NCI-H2107 (cell line): Measurements from ENCODE around the gene RAB40AL.
"Not testable (repeated sequence)": the region's sequence is repeated elsewhere in the genome, so short reads cannot be mapped to it uniquely, and the experiment has no call there.

Experiments used
- DNase-seq: peaks from one replicate; lab custom pipeline; 2025; lab: John Stamatoyannopoulos, UW

RAB40AL gene, protein sequence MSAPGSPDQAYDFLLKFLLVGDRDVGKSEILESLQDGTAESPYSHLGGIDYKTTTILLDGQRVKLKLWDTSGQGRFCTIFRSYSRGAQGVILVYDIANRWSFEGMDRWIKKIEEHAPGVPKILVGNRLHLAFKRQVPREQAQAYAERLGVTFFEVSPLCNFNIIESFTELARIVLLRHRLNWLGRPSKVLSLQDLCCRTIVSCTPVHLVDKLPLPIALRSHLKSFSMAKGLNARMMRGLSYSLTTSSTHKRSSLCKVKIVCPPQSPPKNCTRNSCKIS

DNA sequence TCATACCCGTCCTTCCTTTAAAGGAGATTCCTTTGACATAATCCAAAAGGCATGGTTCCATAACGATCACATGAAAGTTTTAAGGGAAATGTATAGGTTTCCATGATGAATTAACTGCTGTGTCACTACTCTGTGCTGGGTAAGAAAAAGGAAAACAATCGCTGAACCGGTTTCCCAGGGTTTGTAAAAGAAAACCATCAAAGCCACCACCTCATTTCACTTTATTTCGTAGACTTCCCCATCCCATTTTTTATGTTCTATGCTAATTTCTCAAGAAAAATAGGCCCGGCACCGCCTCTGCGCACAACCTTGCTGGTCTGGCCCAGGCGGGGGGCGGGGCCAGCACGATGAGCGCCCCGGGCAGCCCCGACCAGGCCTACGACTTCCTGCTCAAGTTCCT is at the start of gene RAB40AL:
Gene RAB40AL, plus strand, starts transcription at position 301 of the 400 bp plus-strand sequence. Its CDS starts 47 bp downstream, at position 348.
- DNase-seq: not testable (repeated sequence)

GRCh38 chrX:102887687-102888086 is 49.4 kb upstream of the RAB40AL start:
- no peak for DNase-seq

DNA sequence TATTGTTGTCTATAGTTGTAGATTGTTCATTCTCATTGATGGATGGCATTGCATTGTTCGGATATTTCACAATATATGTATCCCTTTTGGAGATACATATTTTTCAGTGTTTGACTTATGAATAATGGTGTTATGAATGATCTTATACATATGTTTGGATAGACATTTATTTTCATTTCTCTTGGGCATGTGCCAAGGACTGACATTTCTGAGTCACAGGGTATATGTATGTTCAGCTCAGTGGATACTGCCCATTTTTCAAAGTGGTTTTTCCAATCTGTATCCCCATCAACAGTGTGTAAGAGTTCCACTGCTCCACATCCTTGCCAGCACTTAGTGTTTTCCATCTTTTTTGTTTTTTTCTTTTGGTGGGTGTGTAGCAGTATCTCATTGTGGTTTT is 45.0 kb upstream of the RAB40AL start:
- DNase-seq: no peak

DNA sequence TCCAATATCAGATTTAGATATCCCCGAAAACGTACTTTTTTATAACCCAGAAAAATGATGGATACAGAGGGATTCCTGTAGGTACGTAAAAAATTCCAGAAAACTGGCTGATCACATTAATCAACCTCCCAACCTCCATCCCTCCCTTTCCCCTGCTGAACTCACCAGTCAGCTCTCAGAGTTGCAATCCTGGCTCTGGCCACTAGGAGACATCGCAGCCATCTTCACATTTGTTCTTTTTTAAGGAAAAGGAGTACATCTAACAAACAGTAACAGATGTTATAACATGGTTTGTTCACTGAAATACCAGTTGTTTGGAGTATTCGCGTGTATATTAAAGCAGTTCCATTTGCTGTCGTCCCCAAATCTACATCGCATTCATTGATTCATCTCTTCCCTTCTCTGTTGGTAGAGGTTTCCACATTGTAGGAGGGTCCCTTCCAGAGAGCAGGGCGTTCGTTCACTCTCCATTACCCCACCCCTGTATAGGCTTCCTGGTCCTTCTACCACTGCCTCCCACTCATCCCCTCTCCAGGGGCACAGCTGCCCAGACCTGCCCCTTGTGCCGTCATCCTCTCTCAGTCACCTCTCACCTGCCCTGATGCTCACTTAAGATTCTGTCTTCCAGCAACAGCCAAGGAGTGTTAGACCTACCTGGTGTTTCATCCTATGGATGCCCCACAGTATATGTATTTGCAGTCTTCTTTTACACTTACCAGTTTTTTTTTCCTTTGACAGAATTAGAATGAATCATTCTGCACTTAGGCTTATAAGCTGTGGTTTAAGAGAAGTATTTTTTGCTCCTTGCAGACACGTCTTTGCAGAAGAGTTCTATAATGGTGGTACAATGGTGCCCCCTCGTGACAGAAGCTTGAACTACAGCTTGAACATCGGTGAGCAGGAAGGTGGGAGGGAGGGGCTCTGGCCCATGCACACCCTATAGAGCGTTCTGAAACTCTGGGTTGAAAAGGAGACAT is 36.8 kb upstream of the RAB40AL start:
- DNase-seq: peak; percentile 19

GRCh38 chrX:102902355-102902754 is 34.7 kb upstream of the RAB40AL start:
- no peak for DNase-seq

GRCh38 chrX:102930990-102931756 is 5.9 kb upstream of the RAB40AL start:
- DNase-seq: no peak

GRCh38 chrX:102934624-102935023 is 2.4 kb upstream of the RAB40AL start:
- peak; percentile 6 for DNase-seq

DNA sequence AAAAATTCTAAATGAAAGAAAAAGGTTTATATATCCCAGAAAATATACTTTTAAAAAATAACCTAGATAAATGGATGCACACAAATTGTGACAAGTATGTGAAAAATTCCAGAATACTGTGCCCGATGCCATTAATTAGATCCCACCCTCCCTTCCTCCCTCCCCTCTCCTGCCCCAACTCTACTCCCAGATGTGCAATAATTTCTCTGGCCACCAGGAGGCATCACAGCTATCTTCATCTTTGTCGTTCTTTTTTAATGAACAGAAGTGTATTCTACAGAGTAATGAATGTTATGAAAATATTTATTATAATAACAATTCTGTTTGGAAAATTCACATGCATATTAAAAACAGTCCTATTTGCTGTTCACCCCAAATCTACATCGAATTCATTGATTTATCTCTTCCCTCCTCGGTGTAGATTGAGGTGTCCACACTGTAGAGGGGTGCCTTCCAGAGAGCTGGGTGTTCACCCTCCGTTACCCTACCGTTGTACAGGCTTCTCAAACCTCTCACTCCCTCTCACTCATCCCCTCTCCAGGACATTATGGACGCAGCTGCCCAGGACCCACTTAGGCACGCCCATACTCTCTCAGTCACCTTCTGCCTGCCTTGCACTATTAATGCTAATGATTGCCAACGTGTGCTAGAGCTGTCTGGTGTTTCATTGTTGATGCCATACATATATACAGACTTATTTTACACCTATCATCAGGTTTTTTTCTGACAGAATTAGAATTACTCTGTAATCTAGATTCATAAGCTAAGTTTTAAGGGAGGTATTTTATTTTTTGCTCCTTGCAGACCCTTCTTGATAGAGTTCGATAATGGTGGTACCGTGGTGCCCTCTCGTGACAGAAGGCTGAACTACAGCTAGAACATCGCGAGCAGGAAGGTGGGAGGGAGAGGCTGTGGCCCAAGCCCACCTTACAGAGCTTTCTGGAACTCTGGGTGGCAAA is 14.1 kb downstream of the RAB40AL start:
- peak; percentile 42 for DNase-seq

DNA sequence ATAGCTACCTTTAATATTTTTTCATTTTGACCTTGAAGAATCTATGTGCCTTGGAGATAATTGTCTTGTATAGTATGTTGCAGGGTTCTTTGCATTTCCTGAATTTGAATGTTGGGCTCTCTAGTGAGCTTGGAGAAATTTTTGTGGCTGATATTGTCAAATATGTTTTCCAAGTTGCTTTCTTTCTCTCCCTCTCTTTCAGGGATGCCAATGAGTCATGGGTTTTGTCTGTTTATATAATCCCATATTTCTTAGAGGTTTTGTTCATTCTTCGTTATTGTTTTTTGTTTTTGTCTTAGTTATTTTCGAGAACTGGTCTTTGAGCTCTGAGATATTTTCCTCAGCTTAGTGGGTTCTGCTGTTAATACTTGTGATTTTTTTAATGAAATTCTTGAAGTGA is 20.7 kb downstream of the RAB40AL start:
- no peak for DNase-seq

GRCh38 chrX:102958794-102959193 is 21.7 kb downstream of the RAB40AL start:
- no peak for DNase-seq

DNA sequence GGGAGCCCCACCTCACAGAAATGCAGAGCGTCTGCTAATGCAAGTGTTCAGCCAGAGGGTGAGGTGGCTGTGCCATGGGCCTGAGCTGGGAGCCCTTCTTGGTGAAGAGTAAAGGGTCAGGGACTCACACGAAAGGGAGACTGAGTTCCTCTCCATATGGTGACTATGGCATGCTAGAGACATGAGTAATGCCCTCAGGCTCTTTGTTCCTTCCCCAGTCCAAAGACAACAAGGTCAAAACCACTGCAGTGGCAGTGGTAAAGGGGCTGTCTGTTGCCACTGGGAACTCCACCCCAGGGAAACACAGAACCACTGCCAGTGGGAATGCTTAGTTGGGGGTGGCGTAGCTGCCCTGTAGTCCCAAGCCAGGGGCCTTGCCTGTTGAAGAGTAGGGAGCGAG is 22.4 kb downstream of the RAB40AL start:
- no peak for DNase-seq

DNA sequence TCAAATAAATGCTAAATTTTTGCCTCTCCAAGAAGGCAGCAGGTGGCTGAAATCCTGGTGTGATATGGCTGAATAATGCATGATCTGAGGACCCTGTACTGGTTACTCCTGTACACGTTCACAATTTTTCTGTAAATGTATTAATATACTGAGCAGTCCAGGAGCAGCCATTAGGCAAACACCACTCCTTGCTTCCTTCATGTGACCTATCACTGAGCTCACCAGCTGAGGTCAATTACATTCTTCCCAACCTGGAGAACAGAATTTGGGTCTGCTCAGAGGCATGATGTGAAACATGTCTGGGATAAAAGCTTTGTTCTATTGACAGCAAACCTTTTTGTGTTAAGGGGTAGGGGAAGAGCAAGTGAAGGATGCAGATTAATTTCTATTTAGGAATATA is 26.9 kb downstream of the RAB40AL start:
- DNase-seq: no peak

DNA sequence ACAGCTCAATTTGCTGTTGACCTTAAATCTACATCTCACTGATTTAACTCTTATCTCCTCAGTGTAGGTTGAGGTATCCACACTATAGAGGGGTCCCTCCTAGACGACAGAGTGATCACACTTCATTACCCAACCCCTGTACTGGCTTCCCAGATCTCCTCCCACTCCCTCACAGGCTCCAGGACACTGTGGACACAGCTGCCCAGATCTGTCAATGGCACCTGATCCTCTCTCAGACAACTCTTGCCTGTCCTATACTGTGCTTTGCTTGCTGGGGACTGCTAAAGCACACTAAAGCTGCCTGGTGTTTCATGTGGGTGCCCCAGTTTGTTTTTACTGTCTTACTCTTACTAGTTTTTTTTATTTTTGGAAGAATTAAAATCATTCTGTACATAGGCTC is 27.9 kb downstream of the RAB40AL start:
- DNase-seq: no peak

- DNase-seq: no peak
Observed at GRCh38 chrX:102966701-102967100, 29.6 kb downstream of the RAB40AL start.

DNA sequence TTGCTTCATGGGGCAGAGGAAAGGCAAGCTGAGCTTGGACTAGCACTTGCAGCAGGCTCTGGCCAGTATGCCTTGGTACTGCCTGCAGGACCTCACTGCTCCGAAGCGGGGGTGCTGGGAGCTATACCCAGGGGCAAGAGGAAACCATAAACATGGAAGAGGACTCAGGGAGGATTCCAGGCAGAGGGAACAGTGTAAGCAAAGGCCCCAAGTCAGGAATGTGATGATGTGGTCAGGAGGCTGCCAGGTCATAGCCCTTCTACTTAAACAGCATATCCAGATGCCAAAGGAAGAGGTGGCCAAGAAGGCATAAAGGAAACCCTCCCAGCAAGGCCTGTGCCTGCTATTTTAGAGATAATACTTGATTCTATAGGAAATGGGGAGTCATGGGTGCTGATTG is 31.1 kb downstream of the RAB40AL start:
- no peak for DNase-seq

GRCh38 chrX:102971536-102971935 is 34.5 kb downstream of the RAB40AL start:
- not testable (repeated sequence) for DNase-seq

GRCh38 chrX:102975016-102975415 is 37.9 kb downstream of the RAB40AL start:
- no peak for DNase-seq

GRCh38 chrX:102976286-102976685 is 39.2 kb downstream of the RAB40AL start:
- DNase-seq: no peak

GRCh38 chrX:102976793-102977495 is 39.9 kb downstream of the RAB40AL start:
- DNase-seq: no peak

GRCh38 chrX:102978594-102978993 is 41.5 kb downstream of the RAB40AL start:
- no peak for DNase-seq
